Measurements from ENCODE around the gene LRP8.

GRCh38 chr1:53375440-53375839, 47.6 kb upstream of the LRP8 start:
- TF ChIP-seq CTCF (IDR thresholded peaks at IDR 0.05; ENCODE audit: insufficient read depth, low read depth, low read length): no peak
- TF ChIP-seq EZH2 (IDR thresholded peaks at IDR 0.05; ENCODE audit: insufficient read depth, low read length): no peak

All from astrocyte (in vitro differentiated cells and primary cell).